ENCODE measurements around the gene RALB. TPM values are rescaled to one million over a fixed set of nuclear protein-coding genes. Genes with fewer than 3 reads are reported as not detected.

Gene RALB
- polyA plus RNA-seq, 1 experiment: 69.6 TPM

DNA sequence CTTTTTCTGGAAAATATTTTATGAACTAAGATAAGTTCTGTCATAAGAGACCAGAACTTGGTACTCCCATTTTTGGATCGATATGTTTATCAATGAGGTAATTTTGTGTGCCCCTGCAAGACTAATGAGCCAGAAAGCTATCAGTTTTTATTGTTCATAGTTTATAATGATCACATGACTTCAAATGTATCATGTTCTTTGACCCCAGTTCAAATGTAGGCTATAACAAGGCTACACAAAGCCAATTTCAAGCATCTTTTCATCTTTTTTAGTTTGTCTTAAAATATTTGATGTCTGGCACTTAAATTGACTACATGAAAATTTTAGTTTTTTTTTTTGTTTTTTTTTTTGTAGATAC is 35.3 kb downstream of the RALB start:
- no peaks in the 10 kb centered on the region for H3K9me3 ChIP-seq (ENCODE audit: control insufficient read depth, insufficient read depth, low read length)
- TF ChIP-seq CTCF (IDR thresholded peaks at IDR 0.05; ENCODE audit: low read depth, low read length): no peak
- H3K27me3 ChIP-seq (ENCODE audit: control insufficient read depth, insufficient read depth, low read length): no peaks in the 10 kb centered on the region
- POLR2A ChIA-PET: no interaction called here
- CTCF ChIA-PET: interaction anchor here (1.1 to 6.0 kb wide), 2 partner anchors 24 to 25 kb away, joined by 4 to 33 read pairs; no protein-coding TSS in a partner anchor
- no peak overlapping the region for H3K27ac ChIP-seq (ENCODE audit: low read depth, low read length)
- DNase-seq (ENCODE audit: low read depth, low spot score): no peak
- no peak overlapping the region for H3K4me3 ChIP-seq (ENCODE audit: low read depth, low read length)

GRCh38 chr2:120289221-120289906 is 36.7 kb downstream of the RALB start:
- peak; percentile 24; the same call in 1 of the 2 replicates for TF ChIP-seq CTCF (IDR thresholded peaks at IDR 0.05; ENCODE audit: low read depth, low read length)
- Histone ChIP-seq H3K4me3 (ENCODE audit: low read depth, low read length) (no peak overlapping the region), H3K9me3 (ENCODE audit: control insufficient read depth, insufficient read depth, low read length) (no peaks in the 10 kb centered on the region), H3K27me3 (ENCODE audit: control insufficient read depth, insufficient read depth, low read length) (no peaks in the 10 kb centered on the region), H3K27ac (ENCODE audit: low read depth, low read length) (no peak overlapping the region)
- ChIA-PET POLR2A (no interaction called here), CTCF (interaction anchor here (0.6 to 6.0 kb wide), 12 partner anchors 8 to 1312 kb away, joined by 3 to 33 read pairs (median 3); no protein-coding TSS in a partner anchor)
- DNase-seq (ENCODE audit: low read depth, low spot score): no peak

GRCh38 chr2:120290737-120291136 is 38.1 kb downstream of the RALB start:
- ChIA-PET CTCF (interaction anchor here (0.5 to 6.0 kb wide), 4 partner anchors 14 to 589 kb away, joined by 3 to 33 read pairs (median 3); partner anchors contain the start of gene TMEM185B), POLR2A (no interaction called here)
- TF ChIP-seq CTCF (IDR thresholded peaks at IDR 0.05; ENCODE audit: low read depth, low read length): no peak
- Histone ChIP-seq H3K27ac (ENCODE audit: low read depth, low read length) (no peak overlapping the region), H3K4me3 (ENCODE audit: low read depth, low read length) (no peak overlapping the region), H3K9me3 (ENCODE audit: control insufficient read depth, insufficient read depth, low read length) (no peaks in the 10 kb centered on the region), H3K27me3 (ENCODE audit: control insufficient read depth, insufficient read depth, low read length) (no peaks in the 10 kb centered on the region)
- DNase-seq (ENCODE audit: low read depth, low spot score): no peak

GRCh38 chr2:120291401-120292311 is 39.0 kb downstream of the RALB start:
- Histone ChIP-seq H3K27me3 (ENCODE audit: control insufficient read depth, insufficient read depth, low read length) (no peaks in the 10 kb centered on the region), H3K9me3 (ENCODE audit: control insufficient read depth, insufficient read depth, low read length) (no peaks in the 10 kb centered on the region), H3K4me3 (ENCODE audit: low read depth, low read length) (no peak overlapping the region), H3K27ac (ENCODE audit: low read depth, low read length) (no peak overlapping the region)
- no peak for DNase-seq (ENCODE audit: low read depth, low spot score)
- TF ChIP-seq CTCF (IDR thresholded peaks at IDR 0.05; ENCODE audit: low read depth, low read length): no peak
- POLR2A ChIA-PET: interaction anchor here (1.0 kb wide), 1 partner anchor 13 kb away, joined by 3 read pairs; no protein-coding TSS in a partner anchor
- CTCF ChIA-PET: interaction anchor here (0.6 to 6.0 kb wide), 5 partner anchors 9 to 389 kb away, joined by 3 to 33 read pairs (median 6); partner anchors contain the start of gene TMEM185B

All from AG04450 (cell line).